Mesodermal cell (in vitro differentiated cells): Measurements from ENCODE around the gene ITGA1.

ENCODE experiments used
- H3K27ac ChIP-seq: 2 replicates; pipeline ENCODE4 v1.7.0; 2013; ENCODE audit warnings: mild to moderate bottlenecking, low read depth, low read length, moderate library complexity; ENCODE audit not compliant: severe bottlenecking
- H3K36me3 ChIP-seq: 2 replicates; pipeline ENCODE4 v1.7.1; 2013; ENCODE audit warnings: mild to moderate bottlenecking, low read length, moderate library complexity; ENCODE audit not compliant: control insufficient read depth, insufficient read depth
- H3K4me1 ChIP-seq: one replicate; pipeline ENCODE4 v1.7.1; 2013; ENCODE audit warnings: mild to moderate bottlenecking, low read length; ENCODE audit not compliant: insufficient read depth, control insufficient read depth, poor library complexity, severe bottlenecking
- H3K4me3 ChIP-seq: 2 replicates; pipeline ENCODE4 v1.7.0; 2013; ENCODE audit warnings: low read length, control low read depth, mild to moderate bottlenecking; ENCODE audit not compliant: insufficient read depth, poor library complexity, severe bottlenecking; ENCODE audit errors: extremely low read depth
- H3K9me3 ChIP-seq: 2 replicates; pipeline ENCODE4 v1.7.1; 2013; ENCODE audit warnings: mild to moderate bottlenecking, low read length, moderate library complexity; ENCODE audit not compliant: control insufficient read depth
- WGBS, 2 experiments: methylation state at CpG; one replicate each; pipeline ENCODE4 v1.1.5; 2013; ENCODE audit warnings: missing lambda C conversion rate in 2 of 2; ENCODE audit not compliant: insufficient coverage in 2 of 2; 5-methylcytosine and 5-hydroxymethylcytosine counted together

ITGA1 gene

DNA sequence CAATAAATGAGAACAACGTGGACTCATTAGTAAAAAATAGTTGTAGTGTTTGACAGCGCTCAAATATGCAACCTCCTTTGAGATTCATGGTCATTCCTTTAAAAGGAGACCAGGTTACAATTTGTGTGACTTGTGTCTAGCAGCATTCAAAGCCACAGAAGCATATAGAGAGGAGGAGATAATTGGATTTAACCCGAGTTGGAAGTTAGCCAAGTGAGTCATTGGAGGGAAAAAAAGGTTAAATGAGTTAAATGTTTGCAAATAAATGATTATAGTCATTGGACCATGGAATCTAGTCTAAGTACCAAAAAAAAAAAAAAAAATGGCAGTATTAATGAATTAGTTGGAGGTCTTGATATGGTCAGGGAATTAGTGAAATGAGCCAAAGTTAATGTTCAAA lies 90.9 kb downstream of the ITGA1 start:
- peaks cover 22% of the 10 kb centered on the region for H3K36me3 ChIP-seq
- H3K4me3 ChIP-seq = no peak overlapping the region
- H3K9me3 ChIP-seq = no peaks in the 10 kb centered on the region
- no peak overlapping the region for H3K27ac ChIP-seq
- peaks cover 15% of the 10 kb centered on the region for H3K4me1 ChIP-seq
- WGBS, 2 experiments = 88 to 100% methylated on average over 1 to 3 of the region's 3 CpGs

DNA sequence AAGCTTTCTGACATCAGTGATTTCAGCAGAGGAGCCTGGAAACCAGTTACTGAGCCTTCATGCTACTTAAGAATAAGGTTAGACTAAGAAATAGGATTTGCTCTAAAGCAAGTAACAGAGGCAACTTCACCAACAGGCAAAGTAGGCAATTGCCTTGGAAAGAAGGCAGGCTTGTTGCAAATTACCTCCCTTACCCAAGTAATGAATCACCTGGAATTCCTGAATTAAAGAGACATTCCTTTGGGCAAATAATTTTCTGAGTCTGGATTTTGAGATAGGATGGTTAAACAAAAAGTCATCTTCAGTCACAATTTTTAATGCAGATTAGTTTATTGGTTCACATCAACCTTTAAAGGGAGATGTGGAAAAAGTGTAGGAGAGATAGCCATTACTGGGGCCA lies 92.8 kb downstream of the ITGA1 start:
- peaks cover 18% of the 10 kb centered on the region for H3K36me3 ChIP-seq
- H3K4me3 ChIP-seq = no peak overlapping the region
- peaks cover 15% of the 10 kb centered on the region for H3K4me1 ChIP-seq
- no peaks in the 10 kb centered on the region for H3K9me3 ChIP-seq
- H3K27ac ChIP-seq = no peak overlapping the region

DNA sequence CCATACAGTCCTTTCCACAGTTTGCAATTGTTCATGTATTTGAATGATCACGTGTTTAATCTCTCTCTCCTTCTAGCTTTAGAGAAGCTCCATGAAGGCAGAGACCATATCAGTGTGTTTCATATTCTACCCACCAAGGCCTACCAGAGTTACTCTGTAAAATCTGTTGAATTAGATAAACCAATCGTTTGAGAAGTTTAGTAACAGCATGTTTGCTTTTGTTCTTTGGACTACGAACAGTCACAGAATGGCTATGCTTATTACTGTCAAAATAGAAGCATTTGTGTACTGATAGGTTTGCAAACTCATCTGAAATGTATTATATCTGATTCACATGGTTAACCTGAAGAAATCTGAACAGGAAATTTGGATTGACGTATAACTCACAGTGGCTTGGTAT lies 93.8 kb downstream of the ITGA1 start:
- Histone ChIP-seq H3K27ac (no peak overlapping the region), H3K4me3 (no peak overlapping the region), H3K9me3 (no peaks in the 10 kb centered on the region), H3K4me1 (peaks cover 8% of the 10 kb centered on the region), H3K36me3 (peaks cover 22% of the 10 kb centered on the region)
- 80 to 92% methylated on average over 2 of the region's 4 CpGs for WGBS, 2 experiments

DNA sequence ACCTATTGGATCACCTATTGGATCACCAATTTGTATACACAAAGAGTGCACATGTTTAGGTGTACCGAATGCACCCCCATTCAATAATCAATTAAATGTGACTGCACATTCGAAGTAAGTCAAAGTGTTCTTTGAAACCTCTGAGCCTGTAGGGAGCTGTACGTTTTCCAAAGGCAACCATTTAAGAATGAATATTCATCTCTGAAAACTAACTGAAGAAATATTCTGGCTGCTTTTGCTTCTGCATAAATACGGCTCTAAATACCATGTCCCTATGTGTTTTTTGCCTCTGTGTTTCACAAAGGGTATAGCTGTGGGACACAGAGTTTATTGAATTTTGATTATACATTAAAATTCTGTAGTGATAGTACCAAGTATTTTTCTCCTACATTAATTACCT lies 95.4 kb downstream of the ITGA1 start:
- Histone ChIP-seq H3K9me3 (no peaks in the 10 kb centered on the region), H3K36me3 (peaks cover 28% of the 10 kb centered on the region), H3K4me1 (no peaks in the 10 kb centered on the region), H3K27ac (no peak overlapping the region), H3K4me3 (no peak overlapping the region)
- WGBS, 2 experiments = 100% methylated on average over 2 to 3 of the region's 4 CpGs

DNA sequence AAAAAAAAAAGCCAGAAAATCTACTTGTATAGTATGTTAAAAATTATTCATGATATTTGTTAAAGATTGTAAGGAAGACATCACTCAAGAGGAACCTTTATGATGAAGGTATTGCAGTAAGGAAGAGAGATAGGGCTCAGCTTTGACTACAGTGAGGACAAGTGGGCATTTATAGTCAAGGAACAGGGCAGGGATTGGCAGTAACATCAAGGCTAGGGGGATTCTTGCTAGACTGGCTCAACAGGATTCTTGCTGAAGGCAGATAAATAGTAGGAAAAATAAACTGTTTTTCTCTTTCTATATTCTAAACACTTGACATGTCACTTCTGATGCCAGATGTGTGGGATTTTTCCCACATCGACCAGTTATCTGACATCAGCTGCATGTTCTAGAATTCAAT lies 96.7 kb downstream of the ITGA1 start:
- H3K36me3 ChIP-seq = peaks cover 41% of the 10 kb centered on the region
- 100% methylated on average over 1 of the region's 1 CpG for WGBS, 2 experiments
- H3K27ac ChIP-seq = no peak overlapping the region

DNA sequence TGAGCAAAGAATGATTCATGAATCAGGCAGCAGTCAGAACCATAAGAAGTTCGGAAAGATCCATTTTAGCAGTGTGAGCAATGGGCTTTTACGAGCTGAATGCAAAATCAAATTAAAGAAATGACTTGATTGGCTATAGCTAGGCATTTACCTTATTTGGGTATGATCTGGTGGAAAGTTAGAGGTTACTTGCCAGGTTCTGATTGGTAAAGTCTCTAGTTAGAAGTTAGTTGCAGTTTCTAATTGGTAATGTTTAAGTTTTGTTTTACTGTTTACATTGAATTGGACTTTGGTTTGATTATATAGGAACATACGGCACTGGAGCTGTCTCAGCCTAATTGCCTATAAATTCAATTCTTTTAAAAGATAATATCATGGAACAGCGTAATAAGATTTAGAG lies 97.9 kb downstream of the ITGA1 start:
- WGBS, 2 experiments = 100% methylated on average over 2 of the region's 4 CpGs
- H3K27ac ChIP-seq = no peak overlapping the region
- no peaks in the 10 kb centered on the region for H3K9me3 ChIP-seq
- no peaks in the 10 kb centered on the region for H3K4me1 ChIP-seq
- H3K4me3 ChIP-seq = no peak overlapping the region
- H3K36me3 ChIP-seq = peaks cover 43% of the 10 kb centered on the region

More for the DNA sequence above, 96.7 kb downstream of the ITGA1 start:
- no peaks in the 10 kb centered on the region for H3K4me1 ChIP-seq
- H3K9me3 ChIP-seq = no peaks in the 10 kb centered on the region
- H3K4me3 ChIP-seq = no peak overlapping the region

DNA sequence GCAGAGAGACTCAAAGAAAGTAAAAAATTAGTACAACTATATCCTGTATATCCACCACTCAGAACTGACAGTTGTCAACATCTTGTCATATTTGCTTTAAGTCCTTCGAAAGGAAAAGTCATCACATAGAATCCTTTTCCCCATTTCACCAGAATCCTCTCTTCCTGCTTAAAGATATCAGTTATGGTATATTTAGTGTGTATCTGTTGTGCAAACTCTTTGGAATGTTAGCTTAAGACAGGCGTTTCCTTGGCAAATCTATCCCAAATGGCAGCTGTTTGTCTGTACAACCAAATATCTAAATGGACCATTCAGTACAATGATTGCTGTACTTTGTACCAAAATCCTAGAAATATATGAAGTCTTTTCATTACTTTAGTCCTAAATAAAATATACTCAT lies 98.5 kb downstream of the ITGA1 start:
- Histone ChIP-seq H3K36me3 (peaks cover 43% of the 10 kb centered on the region), H3K27ac (no peak overlapping the region), H3K9me3 (no peaks in the 10 kb centered on the region), H3K4me3 (no peak overlapping the region), H3K4me1 (no peaks in the 10 kb centered on the region)
- WGBS, 2 experiments = no CpG with 5 or more reads among the region's 2 CpGs

DNA sequence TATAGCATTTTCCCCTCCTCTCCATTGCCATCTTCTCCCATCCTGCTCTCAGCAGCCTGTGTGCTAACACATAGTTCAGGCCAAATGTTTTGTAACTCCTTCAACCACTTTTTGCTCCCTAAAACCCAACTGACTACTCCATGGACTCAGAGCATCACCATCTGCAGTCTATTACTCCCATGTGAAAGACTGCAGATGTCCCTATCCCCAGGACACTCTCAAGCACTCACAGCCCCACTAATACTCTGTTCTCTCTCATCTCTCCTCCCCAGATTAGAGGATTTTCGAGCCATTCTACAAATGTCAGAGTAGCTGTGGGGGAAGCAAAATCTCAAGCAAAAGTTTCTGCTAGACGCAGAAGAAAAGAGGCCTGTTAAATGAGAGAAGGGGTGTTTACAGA lies 99.3 kb downstream of the ITGA1 start:
- Histone ChIP-seq H3K4me1 (no peaks in the 10 kb centered on the region), H3K4me3 (no peak overlapping the region), H3K36me3 (peaks cover 36% of the 10 kb centered on the region), H3K9me3 (no peaks in the 10 kb centered on the region), H3K27ac (no peak overlapping the region)
- 100% methylated on average over 1 of the region's 2 CpGs; no CpG with 5 or more reads in 1 of the 2 experiments for WGBS, 2 experiments

DNA sequence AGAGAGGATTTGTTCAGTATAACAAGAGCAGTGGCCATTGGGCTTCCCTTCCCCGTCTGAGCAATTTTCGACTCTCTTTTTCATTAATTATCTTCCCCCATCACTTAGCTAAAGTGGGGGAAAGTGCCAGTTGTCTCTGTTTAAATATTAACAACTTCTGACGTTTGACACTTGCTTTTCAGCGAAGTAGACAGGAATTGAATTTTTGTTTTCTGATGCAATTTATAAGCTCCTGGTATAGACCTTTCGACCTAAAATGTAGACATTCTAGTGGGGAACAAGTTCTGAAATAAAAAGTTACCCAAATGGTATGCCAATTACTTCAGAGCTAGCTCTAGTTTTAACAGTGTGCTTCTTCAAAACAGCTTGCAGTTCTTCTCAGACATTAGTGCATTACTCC lies 100.6 kb downstream of the ITGA1 start:
- H3K4me1 ChIP-seq = no peaks in the 10 kb centered on the region
- peaks cover 31% of the 10 kb centered on the region for H3K36me3 ChIP-seq
- WGBS, 2 experiments = 100% methylated on average over 2 to 3 of the region's 5 CpGs

DNA sequence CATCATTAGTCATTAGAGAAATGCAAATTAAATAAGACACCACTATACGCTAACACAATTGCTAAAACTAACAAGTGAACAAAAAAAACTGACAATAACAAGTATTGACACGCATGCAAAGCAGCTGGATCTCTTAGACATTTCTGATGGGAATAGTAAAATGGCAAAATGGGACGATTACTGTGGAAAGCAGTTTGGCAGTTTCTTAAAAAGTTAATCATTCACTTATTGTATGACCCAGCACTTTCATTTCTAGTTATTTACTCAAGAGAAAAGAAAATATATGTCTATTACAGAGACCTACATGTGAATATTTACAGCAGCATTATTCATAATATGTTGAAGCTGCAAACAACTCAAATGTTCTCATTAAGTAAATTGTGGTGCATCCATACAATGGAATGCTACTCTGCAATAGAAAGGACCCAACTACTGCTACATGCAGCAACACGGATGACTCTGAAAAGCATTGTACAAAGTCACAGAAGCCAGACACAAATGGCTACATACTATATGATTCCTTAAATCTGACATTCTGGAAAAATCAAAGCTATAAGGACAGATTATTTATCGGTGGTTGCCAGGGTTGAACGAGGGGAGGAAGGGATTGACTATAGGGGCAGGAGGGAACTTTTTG lies 104.6 kb downstream of the ITGA1 start:
- no peak overlapping the region for H3K27ac ChIP-seq
- H3K9me3 ChIP-seq = no peaks in the 10 kb centered on the region
- peaks cover 9% of the 10 kb centered on the region for H3K4me1 ChIP-seq
- WGBS, 2 experiments = 100% methylated on average over 2 of the region's 6 CpGs; no CpG with 5 or more reads in 1 of the 2 experiments
- no peak overlapping the region for H3K4me3 ChIP-seq
- peaks cover 30% of the 10 kb centered on the region for H3K36me3 ChIP-seq

More for the DNA sequence above, 100.6 kb downstream of the ITGA1 start:
- H3K9me3 ChIP-seq = no peaks in the 10 kb centered on the region
- H3K27ac ChIP-seq = no peak overlapping the region
- no peak overlapping the region for H3K4me3 ChIP-seq

DNA sequence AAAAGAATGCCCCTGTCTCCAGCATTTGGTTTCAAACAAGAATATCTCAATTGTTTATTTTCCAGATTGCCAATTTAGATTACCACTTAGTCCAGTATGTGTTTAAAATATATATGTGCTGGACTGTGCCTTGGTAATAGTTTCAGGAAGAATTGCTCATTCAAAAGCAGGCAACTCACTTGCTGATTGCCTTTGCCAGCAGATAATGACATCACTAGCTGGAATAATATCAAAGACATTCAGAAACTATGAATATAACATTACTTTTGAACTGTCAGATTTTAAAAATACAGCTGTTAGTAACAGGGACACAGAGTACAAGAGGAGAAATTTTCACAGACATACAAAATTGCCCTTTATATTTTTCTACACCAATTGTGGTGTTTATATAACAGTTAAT lies 105.4 kb downstream of the ITGA1 start:
- H3K27ac ChIP-seq = no peak overlapping the region
- H3K36me3 ChIP-seq = peaks cover 22% of the 10 kb centered on the region
- no peaks in the 10 kb centered on the region for H3K9me3 ChIP-seq
- peaks cover 9% of the 10 kb centered on the region for H3K4me1 ChIP-seq
- no peak overlapping the region for H3K4me3 ChIP-seq
